A673 (cell line): Measurements from ENCODE around the gene USP32. TPM values are rescaled to one million over a fixed set of nuclear protein-coding genes. Genes with fewer than 3 reads are reported as not detected.
A peak's percentile ranks its signal among the peaks of the same experiment; 100 is the strongest.

Source experiments
- BruUV-seq: library from RNA; stranded (reverse); fragments of 400-500 nt; replicated peaks from 2 replicates; lab custom pipeline; 2021; lab: Mats Ljungman, UMichigan
- CTCF ChIA-PET: fragments of 300-600 bp; sonication (Branson Sonifier 250); formaldehyde crosslinking; loops from one replicate; lab custom pipeline; 2022; ENCODE audit warnings: antibody characterized with exemption; lab: Charles Lee
- POLR2A ChIA-PET: fragments of 300-600 bp; sonication (Branson Sonifier 250); formaldehyde crosslinking; loops from one replicate; lab custom pipeline; 2022; ENCODE audit warnings: antibody characterized with exemption; ENCODE audit not compliant: low non-redundant PET; lab: Charles Lee
- DNase-seq: peaks from one replicate; pipeline ENCODE4 v3.0.0-alpha.2; 2015; ENCODE audit warnings: low spot score
- H3K27ac ChIP-seq: fragments of 200-600 bp; sonication (generic); 2 replicates; pipeline ENCODE4 v1.5.1; 2016; ENCODE audit warnings: mixed run types, low read depth, mild to moderate bottlenecking, mixed read lengths, antibody characterized with exemption, low read length; ENCODE audit not compliant: poor library complexity, severe bottlenecking
- H3K27me3 ChIP-seq: fragments of 200-600 bp; sonication (generic); replicated peaks from 2 replicates; pipeline ENCODE4 v1.6.1; 2017; ENCODE audit warnings: mixed run types, low read depth, mild to moderate bottlenecking, mixed read lengths, antibody characterized with exemption, low read length; ENCODE audit not compliant: insufficient read depth, poor library complexity
- H3K36me3 ChIP-seq: fragments of 200-600 bp; sonication (generic); 2 replicates; pipeline ENCODE4 v1.6.1; 2016; ENCODE audit warnings: mixed run types, mild to moderate bottlenecking, mixed read lengths, antibody characterized with exemption, low read length; ENCODE audit not compliant: insufficient read depth, poor library complexity, severe bottlenecking
- H3K4me1 ChIP-seq: fragments of 200-600 bp; sonication (generic); 2 replicates; pipeline ENCODE4 v1.6.1; 2017; ENCODE audit warnings: mixed run types, mild to moderate bottlenecking, mixed read lengths, antibody characterized with exemption, low read length; ENCODE audit not compliant: insufficient read depth, poor library complexity, severe bottlenecking
- H3K4me3 ChIP-seq: fragments of 200-600 bp; sonication (generic); 2 replicates; pipeline ENCODE4 v1.5.1; 2016; ENCODE audit warnings: low read depth, mixed run types, mild to moderate bottlenecking, mixed read lengths, low read length; ENCODE audit not compliant: poor library complexity, severe bottlenecking
- H3K9me3 ChIP-seq: fragments of 200-600 bp; sonication (generic); 2 replicates; pipeline ENCODE4 v1.6.1; 2016; ENCODE audit warnings: mixed run types, low read depth, mild to moderate bottlenecking, mixed read lengths, antibody characterized with exemption, low read length; ENCODE audit not compliant: poor library complexity, severe bottlenecking
- EZH2 ChIP-seq: fragments of 200-600 bp; sonication (generic); IDR thresholded peaks from 2 replicates; pipeline ENCODE4 v1.6.1; 2017; ENCODE audit warnings: borderline replicate concordance, low read depth, mild to moderate bottlenecking, mixed read lengths, antibody characterized with exemption, low read length; ENCODE audit not compliant: poor library complexity, severe bottlenecking
- intact Hi-C: fragments of 100-400 bp; cut with micrococcal nuclease; formaldehyde crosslinking; loops from one replicate; pipeline ENCODE4 v1.10.0; 2022; ENCODE audit not compliant: unreplicated experiment
- total RNA-seq: library from RNA; stranded (reverse); gene quantifications from 2 replicates; pipeline ENCODE4 v1.2.3, GENCODE V29; 2021
- TF ChIP-seq, protein P1 (sequence below): fragments of 300-800, 200-600 bp; sonication (generic); conservative IDR thresholded peaks from 2 replicates; pipeline ENCODE4 v1.5.1; 2017; ENCODE audit warnings: low read depth, mild to moderate bottlenecking, antibody characterized with exemption, low read length, moderate library complexity, mixed read lengths

Gene USP32
- total RNA-seq, 1 experiment from 2014 or later: 54.8 TPM

DNA sequence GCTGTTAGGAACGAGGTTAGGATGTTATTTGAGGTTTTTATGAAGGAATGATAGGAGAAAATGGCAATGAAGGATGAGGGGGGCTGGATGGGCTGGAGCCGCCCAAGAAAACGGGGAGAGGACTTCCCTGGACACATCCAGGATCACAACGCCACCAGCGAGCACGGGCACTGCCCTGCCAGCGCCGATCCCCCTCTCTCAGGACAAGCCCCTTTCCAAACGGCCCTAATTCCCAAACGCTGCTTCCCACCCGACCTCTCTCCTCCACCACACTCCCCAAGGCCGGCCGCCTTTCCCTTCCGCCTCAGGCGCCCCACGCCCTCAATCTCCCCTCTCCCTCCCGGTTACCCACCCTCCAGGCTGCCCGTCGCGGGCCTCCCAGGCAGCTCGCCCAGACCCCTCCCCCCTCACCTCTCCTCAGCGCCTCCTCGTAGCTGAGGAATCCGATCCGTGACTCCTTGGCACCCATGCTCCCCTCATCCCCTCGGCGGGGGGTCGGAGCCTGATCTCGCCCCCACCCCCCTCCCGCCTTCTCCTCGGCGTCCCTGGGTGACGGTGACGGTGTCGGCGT is 377 bp downstream of the USP32 start:
- Histone ChIP-seq H3K27ac (peak overlapping the region; percentile 89), H3K9me3 (no peaks in the 10 kb centered on the region), H3K36me3 (no peaks in the 10 kb centered on the region), H3K4me3 (peak overlapping the region; percentile 89), H3K27me3 (no peaks in the 10 kb centered on the region), H3K4me1 (peaks cover 59% of the 10 kb centered on the region)
- POLR2A ChIA-PET: interaction anchor here (0.7 kb wide), 1 partner anchor 32 kb away, joined by 3 read pairs; no protein-coding TSS in a partner anchor
- intact Hi-C loops: loop anchor here (1.0 kb wide), 1 partner anchor 142 kb away; no protein-coding TSS in a partner anchor
- CTCF ChIA-PET: interaction anchor here (1.3 kb wide), 1 partner anchor 160 kb away, joined by 4 read pairs; no protein-coding TSS in a partner anchor
- no peak for DNase-seq
- BruUV-seq: no TSS peak
- TF ChIP-seq, protein P1, sequence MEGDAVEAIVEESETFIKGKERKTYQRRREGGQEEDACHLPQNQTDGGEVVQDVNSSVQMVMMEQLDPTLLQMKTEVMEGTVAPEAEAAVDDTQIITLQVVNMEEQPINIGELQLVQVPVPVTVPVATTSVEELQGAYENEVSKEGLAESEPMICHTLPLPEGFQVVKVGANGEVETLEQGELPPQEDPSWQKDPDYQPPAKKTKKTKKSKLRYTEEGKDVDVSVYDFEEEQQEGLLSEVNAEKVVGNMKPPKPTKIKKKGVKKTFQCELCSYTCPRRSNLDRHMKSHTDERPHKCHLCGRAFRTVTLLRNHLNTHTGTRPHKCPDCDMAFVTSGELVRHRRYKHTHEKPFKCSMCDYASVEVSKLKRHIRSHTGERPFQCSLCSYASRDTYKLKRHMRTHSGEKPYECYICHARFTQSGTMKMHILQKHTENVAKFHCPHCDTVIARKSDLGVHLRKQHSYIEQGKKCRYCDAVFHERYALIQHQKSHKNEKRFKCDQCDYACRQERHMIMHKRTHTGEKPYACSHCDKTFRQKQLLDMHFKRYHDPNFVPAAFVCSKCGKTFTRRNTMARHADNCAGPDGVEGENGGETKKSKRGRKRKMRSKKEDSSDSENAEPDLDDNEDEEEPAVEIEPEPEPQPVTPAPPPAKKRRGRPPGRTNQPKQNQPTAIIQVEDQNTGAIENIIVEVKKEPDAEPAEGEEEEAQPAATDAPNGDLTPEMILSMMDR: no peak
- no peak for TF ChIP-seq EZH2

DNA sequence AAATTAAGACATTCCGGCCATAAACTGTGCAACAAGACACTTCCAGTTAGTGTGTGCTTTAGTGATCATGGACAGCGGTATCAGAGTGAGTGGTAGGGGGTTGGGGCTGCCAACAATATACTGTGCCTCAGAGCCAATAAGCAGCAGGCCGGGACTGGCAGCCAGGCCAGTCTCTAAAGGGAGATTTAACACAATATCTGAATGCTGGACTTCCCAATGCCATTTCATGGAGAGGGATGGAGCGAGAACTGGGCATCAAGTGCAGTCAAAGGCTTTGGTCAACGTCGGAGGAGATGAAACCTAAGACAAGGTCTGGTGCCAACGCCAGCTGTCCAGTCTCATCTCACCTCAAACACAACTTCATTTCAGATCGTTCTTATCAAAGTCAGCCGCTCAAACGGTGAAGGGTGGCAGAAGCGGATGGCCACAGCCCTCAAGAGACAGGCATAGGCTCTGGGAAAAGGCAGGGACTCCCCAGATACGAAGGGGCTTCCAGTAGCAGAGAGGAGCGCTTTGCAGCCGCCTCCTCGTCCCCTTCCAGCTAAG is 935 bp downstream of the USP32 start:
- intact Hi-C loops: no loop called here

DNA sequence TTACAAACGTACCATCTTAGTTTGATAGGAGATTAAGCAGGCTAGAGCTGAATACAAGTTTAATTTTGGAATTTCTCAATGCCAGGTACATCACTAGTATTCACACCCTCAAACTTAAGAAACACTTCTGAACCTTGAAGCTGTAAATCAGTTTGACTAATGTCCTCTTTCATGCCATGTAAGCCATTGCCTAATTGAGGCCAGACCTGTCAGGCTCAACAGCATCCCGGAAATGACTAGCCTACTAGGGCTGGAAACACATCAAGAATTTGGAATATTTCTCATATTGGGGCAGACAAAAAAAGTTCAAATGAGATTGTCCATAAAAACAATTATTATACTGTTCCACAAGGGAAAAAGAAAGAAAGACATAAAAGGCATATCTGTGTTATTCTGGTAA is 1.7 kb downstream of the USP32 start:
- TF ChIP-seq EZH2: no peak
- TF ChIP-seq, protein P1: no peak
- ChIA-PET POLR2A (no interaction called here), CTCF (no interaction called here)
- BruUV-seq: TSS peak; percentile 37
- Histone ChIP-seq H3K27ac (peak overlapping the region; percentile 89), H3K36me3 (no peaks in the 10 kb centered on the region), H3K4me1 (peaks cover 61% of the 10 kb centered on the region), H3K9me3 (no peaks in the 10 kb centered on the region), H3K27me3 (no peaks in the 10 kb centered on the region), H3K4me3 (peak overlapping the region; percentile 89)
- peak; percentile 58 for DNase-seq
- intact Hi-C loops: no loop called here

More for the DNA sequence above, 935 bp downstream of the USP32 start:
- peak overlapping the region; percentile 89 for H3K27ac ChIP-seq
- BruUV-seq: no TSS peak
- ChIA-PET POLR2A (interaction anchor here (0.7 kb wide), 1 partner anchor 32 kb away, joined by 3 read pairs; no protein-coding TSS in a partner anchor), CTCF (no interaction called here)
- H3K27me3 ChIP-seq: no peaks in the 10 kb centered on the region
- peak overlapping the region; percentile 89 for H3K4me3 ChIP-seq
- H3K9me3 ChIP-seq: no peaks in the 10 kb centered on the region
- peaks cover 65% of the 10 kb centered on the region for H3K4me1 ChIP-seq
- DNase-seq: peak; percentile 42
- no peaks in the 10 kb centered on the region for H3K36me3 ChIP-seq
- TF ChIP-seq, protein P1: no peak
- TF ChIP-seq EZH2: no peak
